Putamen (tissue), 1 donor: ENCODE results near the gene SAP25.
A peak's percentile ranks its signal among the peaks of the same experiment; 100 is the strongest.

Experiments used
- DNase-seq: peaks from one replicate; pipeline ENCODE4 v3.0.0-alpha.2; 2016; ENCODE audit warnings: low spot score

The SAP25 gene

GRCh38 chr7:100595188-100595587 lies 21.5 kb upstream of the SAP25 start:
- no peak for DNase-seq

GRCh38 chr7:100591596-100591995 lies 17.9 kb upstream of the SAP25 start:
- DNase-seq: no peak

GRCh38 chr7:100590077-100590737 lies 16.5 kb upstream of the SAP25 start:
- DNase-seq: no peak

- no peak for DNase-seq
Measured at GRCh38 chr7:100589341-100589947, 15.7 kb upstream of the SAP25 start.

GRCh38 chr7:100588438-100588837 lies 14.7 kb upstream of the SAP25 start:
- no peak for DNase-seq

- DNase-seq: peak; percentile 100
Measured at GRCh38 chr7:100586266-100587025, 12.7 kb upstream of the SAP25 start, which contains the start of gene FBXO24. FBXO24 (plus strand) TSS chr7:100586328; CDS start chr7:100586626, 298 bp downstream.

- no peak for DNase-seq
Measured at GRCh38 chr7:100585511-100586265, 12.0 kb upstream of the SAP25 start, which contains the start of gene LRCH4. LRCH4 (minus strand) TSS chr7:100586129; CDS start chr7:100586100, 29 bp downstream.

GRCh38 chr7:100584683-100585510 lies 11.2 kb upstream of the SAP25 start:
- no peak for DNase-seq

- DNase-seq: no peak
Measured at GRCh38 chr7:100584054-100584682, 10.5 kb upstream of the SAP25 start.

- DNase-seq: peak; percentile 48
Measured at GRCh38 chr7:100583132-100584053, 9.7 kb upstream of the SAP25 start.

- no peak for DNase-seq
Measured at GRCh38 chr7:100582650-100583049, 8.9 kb upstream of the SAP25 start.

GRCh38 chr7:100582041-100582579 lies 8.4 kb upstream of the SAP25 start:
- no peak for DNase-seq

- DNase-seq: no peak
Measured at GRCh38 chr7:100580466-100581283, 7.0 kb upstream of the SAP25 start.

- DNase-seq: no peak
Measured at GRCh38 chr7:100578246-100579183, 4.8 kb upstream of the SAP25 start.

- DNase-seq: no peak
Measured at GRCh38 chr7:100577507-100577906, 3.8 kb upstream of the SAP25 start.

GRCh38 chr7:100577103-100577502 lies 3.4 kb upstream of the SAP25 start:
- DNase-seq: no peak

- DNase-seq: no peak
Measured at GRCh38 chr7:100576384-100576993, 2.8 kb upstream of the SAP25 start.
